Stimulated activated CD4-positive, alpha-beta T cell treated with anti-CD3 and anti-CD28 coated beads, TNF-alpha, amount 100 ng/mL, for 48 hours (primary cell): ENCODE data around the gene HTR3B.
"Not testable (repeated sequence)": the region's sequence is repeated elsewhere in the genome, so short reads cannot be mapped to it uniquely, and the experiment has no call there.

ENCODE experiments used
- DNase-seq, 3 donors: peaks; one replicate each; pipeline ENCODE4 v3.0.0-alpha.2; 2020; ENCODE audit warnings: low read depth in 3 of 3

The HTR3B gene

GRCh38 chr11:113884361-113884836, 20.2 kb upstream of the HTR3B start:
- DNase-seq = no peak

GRCh38 chr11:113885897-113886296, 18.7 kb upstream of the HTR3B start:
- no peak for DNase-seq

- no peak for DNase-seq
These were observed 15.7 kb upstream of the HTR3B start for GRCh38 chr11:113888848-113889247.

GRCh38 chr11:113894421-113894996, 10.1 kb upstream of the HTR3B start:
- no peak for DNase-seq

GRCh38 chr11:113895367-113896155, 9.0 kb upstream of the HTR3B start:
- no peak for DNase-seq

- DNase-seq = no peak
These were observed 8.3 kb upstream of the HTR3B start for GRCh38 chr11:113896156-113896879.

- no peak for DNase-seq
These were observed 3.5 kb upstream of the HTR3B start for GRCh38 chr11:113901141-113901540.

- DNase-seq = no peak
These were observed 1.4 kb downstream of the HTR3B start for GRCh38 chr11:113906038-113906437.

GRCh38 chr11:113906516-113906915, 1.9 kb downstream of the HTR3B start:
- no peak for DNase-seq

- no peak for DNase-seq
These were observed 2.6 kb downstream of the HTR3B start for GRCh38 chr11:113907152-113907551.

- no peak for DNase-seq
These were observed 3.1 kb downstream of the HTR3B start for GRCh38 chr11:113907681-113908080.

- no peak for DNase-seq
These were observed 3.5 kb downstream of the HTR3B start for GRCh38 chr11:113908098-113908497.

- not testable (repeated sequence) for DNase-seq
These were observed 6.9 kb downstream of the HTR3B start for GRCh38 chr11:113911491-113911890.

GRCh38 chr11:113923572-113923971, 19.0 kb downstream of the HTR3B start:
- DNase-seq = no peak

GRCh38 chr11:113926273-113927197, 21.9 kb downstream of the HTR3B start:
- no peak for DNase-seq

GRCh38 chr11:113928311-113928710, 23.7 kb downstream of the HTR3B start:
- no peak for DNase-seq

- no peak for DNase-seq
These were observed 28.2 kb downstream of the HTR3B start for GRCh38 chr11:113932788-113933187.

- not testable (repeated sequence) for DNase-seq
These were observed 29.6 kb downstream of the HTR3B start for GRCh38 chr11:113934193-113934592.

- DNase-seq = no peak
These were observed 30.2 kb downstream of the HTR3B start for GRCh38 chr11:113934761-113935160.

- no peak for DNase-seq
These were observed 31.3 kb downstream of the HTR3B start for GRCh38 chr11:113935858-113936257.

- no peak for DNase-seq
These were observed 33.3 kb downstream of the HTR3B start for GRCh38 chr11:113937918-113938317.

GRCh38 chr11:113942256-113942655, 37.7 kb downstream of the HTR3B start:
- DNase-seq = no peak
